Germinal center (tissue), 1 donor: Measurements from ENCODE around the gene ZBTB9.
A peak's percentile ranks its signal among the peaks of the same experiment; 100 is the strongest.

Experiments
- DNase-seq: peaks from one replicate; pipeline ENCODE4 v3.0.0; 2012; ENCODE audit warnings: mixed read lengths, low spot score

The ZBTB9 gene, protein sequence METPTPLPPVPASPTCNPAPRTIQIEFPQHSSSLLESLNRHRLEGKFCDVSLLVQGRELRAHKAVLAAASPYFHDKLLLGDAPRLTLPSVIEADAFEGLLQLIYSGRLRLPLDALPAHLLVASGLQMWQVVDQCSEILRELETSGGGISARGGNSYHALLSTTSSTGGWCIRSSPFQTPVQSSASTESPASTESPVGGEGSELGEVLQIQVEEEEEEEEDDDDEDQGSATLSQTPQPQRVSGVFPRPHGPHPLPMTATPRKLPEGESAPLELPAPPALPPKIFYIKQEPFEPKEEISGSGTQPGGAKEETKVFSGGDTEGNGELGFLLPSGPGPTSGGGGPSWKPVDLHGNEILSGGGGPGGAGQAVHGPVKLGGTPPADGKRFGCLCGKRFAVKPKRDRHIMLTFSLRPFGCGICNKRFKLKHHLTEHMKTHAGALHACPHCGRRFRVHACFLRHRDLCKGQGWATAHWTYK

DNA sequence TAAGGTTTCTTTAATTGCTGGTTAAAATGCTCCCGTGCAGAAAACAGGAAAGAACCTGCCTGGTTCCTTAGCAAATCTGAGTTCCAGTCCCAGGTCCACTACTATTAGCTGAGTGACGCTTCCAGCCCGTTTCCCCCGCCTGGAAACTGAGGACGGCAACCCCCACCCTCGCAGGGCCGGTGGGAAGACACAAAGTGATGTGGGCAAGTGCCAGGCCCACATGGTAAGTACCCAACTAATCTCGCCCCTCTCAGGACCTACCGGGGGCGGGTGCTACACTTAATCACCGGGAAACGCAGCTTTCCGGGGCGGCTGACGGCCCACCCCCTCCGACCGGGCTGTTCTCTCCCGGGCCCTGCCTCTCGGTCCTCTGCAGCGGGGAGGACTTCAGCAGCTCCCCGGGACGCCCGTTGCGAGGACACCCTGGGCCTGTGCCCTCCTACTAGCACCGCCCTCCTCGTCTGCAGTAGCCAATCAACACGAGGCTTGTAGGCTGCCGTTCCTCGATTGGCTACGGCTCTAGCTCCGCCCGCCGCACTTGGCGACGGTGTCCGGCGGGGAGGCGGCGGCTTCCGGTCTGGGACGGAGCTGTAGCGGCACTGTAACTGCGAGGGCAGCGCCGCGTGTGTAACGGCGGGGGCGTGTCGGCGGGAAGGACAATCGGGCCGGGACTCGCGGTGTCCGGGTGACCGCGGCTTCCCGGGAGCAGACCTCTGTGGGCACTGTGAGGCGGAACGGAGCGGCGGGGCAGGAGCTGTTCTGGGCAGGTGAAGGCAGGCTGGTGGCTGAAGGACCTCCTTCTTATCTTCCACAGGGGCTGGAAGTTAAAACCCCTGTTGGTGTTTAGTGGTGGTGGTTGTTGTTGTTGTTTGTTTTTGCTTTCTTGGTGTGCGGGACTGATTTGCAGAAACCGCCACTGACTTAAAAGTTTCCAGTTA, at the start of gene ZBTB9:
Gene ZBTB9 (plus strand): TSS at position 568 of the 938 bp plus-strand sequence. CDS start 525 bp downstream, outside the sequence.
- DNase-seq, result peak; percentile 99

DNA sequence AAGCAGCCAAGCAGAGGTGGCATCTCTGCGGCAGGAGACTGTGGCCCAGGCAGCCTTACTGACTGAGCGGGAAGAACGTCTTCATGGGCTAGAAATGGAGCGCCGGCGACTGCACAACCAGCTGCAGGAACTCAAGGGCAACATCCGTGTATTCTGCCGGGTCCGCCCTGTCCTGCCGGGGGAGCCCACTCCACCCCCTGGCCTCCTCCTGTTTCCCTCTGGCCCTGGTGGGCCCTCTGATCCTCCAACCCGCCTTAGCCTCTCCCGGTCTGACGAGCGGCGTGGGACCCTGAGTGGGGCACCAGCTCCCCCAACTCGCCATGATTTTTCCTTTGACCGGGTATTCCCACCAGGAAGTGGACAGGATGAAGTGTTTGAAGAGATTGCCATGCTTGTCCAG, 49.5 kb upstream of the ZBTB9 start:
- no peak for DNase-seq

DNA sequence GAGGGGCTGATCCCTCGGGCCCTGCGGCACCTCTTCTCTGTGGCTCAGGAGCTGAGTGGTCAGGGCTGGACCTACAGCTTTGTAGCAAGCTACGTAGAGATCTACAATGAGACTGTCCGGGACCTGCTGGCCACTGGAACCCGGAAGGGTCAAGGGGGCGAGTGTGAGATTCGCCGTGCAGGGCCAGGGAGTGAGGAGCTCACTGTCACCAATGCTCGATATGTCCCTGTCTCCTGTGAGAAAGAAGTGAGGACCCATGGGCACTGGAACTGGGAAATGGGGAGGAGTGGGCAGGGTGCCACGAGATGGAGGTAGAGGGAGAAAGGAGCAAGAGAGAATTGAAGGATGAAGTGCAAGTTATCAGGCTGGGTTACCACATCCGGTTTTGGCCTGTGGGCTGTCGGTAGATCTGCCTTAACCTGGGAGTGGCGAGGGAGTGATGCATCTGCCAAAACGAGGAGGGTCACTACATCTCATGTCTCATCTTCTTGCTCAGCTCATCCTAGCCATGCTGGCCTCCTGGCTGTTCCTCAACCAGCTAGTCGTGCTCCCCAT, 48.9 kb upstream of the ZBTB9 start:
- no peak for DNase-seq

DNA sequence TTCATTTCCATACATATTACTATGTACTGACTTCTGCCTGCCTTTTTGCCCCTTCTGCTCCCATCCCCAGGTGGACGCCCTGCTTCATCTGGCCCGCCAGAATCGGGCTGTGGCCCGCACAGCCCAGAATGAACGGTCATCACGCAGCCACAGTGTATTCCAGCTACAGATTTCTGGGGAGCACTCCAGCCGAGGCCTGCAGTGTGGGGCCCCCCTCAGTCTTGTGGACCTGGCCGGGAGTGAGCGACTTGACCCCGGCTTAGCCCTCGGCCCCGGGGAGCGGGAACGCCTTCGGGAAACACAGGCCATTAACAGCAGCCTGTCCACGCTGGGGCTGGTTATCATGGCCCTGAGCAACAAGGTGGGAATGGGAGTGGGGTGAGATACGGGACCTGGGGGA, 48.2 kb upstream of the ZBTB9 start:
- DNase-seq, result no peak

DNA sequence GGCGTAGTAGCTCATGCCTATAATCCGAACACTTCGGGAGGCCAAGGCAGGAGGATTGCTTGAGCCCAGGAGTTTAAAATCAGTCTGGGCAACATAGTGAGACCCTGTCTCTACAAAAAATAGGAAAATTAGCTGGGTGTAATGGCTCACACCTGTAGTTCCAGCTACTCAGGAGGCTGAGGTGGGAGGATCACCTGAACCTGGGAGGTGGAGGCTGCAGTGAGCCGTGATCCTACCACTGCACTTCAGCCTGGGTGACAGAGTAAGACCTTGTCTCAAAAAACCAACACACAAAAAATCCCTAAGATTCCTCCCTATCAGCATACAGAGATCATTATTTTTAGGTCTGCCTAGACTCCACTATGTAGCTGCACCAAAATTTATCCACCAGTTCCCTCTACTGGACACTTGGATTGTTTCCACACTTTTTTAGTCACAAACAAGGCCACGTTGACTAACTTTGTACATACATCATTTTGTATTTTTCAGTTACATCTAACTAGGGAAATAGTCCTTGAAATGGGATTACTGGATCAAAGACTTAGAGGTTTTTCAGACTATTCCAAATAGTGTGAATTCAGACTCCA, 47.2 kb upstream of the ZBTB9 start:
- DNase-seq, result no peak

DNA sequence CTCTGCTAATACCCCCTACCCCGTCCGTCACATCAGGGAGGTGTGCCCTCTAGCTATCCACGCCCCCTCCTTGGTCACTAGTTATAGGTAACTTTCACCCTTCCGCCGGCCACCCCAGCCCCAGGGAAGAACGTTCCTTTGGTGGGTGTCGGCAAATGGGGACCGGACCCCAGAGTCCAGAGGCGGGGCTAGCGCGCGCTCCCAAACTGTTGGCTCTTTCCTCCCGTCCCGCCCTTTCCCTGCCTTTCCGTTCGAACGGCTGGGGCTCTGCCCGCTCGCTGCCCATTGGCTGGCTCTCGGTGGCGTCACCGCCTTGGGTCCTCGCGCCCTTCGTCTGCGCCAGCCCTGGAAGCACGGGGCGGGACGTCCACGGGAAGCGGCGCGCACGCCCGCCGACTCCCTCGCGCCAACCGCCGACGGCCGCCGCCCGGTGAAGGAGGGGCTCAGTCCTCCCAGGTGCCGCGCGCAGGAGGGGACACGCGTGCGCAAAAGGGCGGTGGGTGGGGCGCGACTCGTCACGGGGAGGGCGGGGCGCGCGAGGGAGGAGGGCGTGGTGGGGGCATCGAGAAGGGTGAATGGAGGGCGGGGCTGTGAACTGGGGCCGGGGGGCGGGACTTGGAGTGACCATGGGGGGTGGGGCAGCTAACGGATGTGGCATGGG, 44.2 kb upstream of the ZBTB9 start:
- DNase-seq, result peak; percentile 99

DNA sequence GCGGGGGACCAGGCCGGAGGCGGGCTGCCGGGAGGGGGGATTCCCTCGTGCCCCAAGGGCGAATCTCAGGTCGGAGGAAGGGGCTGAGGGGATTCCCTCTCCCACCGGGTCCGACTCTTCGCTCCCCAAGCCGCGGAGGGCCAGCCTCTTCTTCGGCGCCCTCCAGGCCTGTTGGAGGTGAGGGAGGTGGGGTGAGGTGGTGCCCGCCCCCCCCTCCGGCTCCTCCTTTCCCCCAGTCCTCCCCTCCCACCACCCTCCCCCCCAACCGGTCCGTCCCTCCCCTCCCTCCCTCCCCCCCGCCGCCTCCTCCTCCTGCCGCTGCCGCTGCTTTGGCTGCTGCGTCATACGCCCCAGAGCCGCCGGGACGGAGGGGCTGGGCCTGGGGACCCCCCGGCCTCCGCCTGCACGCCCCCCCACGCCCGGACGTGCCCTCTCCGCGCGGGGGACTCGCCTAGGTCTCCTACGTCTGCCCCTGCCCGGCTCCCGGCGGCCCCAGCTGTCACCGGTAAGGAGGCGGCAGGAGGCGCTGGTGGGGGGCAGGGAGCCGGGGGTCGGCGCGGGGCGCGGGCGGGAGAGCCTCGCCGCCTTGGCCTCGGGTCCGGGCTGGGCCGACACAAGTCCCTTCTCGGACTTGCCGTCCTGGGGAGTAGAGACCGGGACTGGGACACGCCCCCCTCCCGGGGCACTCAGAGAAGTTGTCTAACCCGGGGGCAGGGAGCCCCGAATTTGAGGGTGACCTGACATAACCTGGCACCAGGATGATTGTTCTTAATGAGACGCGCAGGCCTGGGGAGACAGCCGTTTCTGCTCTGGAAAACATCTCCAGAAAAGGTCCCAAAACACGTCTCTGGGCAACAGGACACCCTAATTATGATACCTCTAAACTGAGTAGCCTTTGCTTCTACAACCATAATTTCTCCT, 43.4 kb upstream of the ZBTB9 start, which contains the start of gene PHF1:
Gene PHF1 (plus strand): TSS at position 304 of the 921 bp plus-strand sequence. CDS start 1,250 bp downstream, outside the sequence.
- peak; percentile 89 for DNase-seq

DNA sequence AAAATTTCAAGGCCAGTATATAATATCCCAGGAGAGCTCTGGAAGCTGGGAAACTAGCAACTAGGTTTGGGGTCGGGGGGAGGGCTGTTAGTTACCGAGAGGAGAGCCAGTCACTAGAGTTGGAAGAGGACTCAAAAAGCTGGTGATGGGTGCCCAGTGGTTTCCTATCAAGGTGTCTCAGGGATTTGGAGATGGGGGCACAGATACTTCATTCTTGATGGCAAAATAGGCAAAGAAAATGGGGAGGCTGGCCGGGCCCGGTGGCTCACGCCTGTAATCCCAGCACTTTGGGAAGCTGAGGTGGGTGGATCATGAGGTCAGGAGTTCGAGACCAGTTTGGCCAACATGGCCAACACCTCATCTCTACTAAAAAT, 42.8 kb upstream of the ZBTB9 start:
- DNase-seq, result no peak

DNA sequence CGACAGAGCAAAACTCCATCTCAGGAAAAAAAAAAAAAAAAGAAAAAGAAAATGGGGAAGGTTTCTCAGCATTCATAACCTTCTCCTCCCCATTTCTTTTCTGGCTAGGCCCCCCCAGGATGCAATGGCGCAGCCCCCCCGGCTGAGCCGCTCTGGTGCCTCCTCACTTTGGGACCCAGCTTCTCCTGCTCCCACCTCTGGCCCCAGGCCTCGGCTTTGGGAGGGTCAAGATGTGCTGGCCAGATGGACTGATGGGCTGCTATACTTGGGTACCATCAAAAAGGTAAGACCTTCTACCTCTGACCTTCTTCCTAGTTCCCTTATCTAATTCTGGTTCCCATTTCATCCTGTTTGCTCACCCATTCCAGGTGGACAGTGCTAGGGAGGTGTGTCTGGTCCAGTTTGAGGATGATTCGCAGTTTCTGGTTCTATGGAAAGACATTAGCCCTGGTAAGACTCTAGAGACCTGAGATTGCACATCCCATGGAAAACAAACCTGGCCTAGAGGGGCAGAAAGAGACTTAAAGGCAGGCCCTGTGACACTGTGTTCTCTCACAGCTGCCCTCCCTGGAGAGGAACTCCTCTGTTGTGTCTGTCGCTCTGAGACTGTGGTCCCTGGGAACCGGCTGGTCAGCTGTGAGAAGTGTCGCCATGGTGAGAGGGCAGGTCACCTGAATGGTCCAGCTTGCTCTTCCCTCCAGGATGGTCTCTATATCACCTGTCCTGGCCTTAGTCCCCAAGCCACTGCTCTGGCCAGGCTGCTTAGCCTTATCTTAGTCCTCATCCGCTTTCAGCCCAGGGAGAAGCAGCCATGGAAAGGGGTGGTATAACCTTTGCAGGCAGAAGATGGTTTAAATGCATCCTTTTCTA, 42.0 kb upstream of the ZBTB9 start:
- DNase-seq, result no peak

DNA sequence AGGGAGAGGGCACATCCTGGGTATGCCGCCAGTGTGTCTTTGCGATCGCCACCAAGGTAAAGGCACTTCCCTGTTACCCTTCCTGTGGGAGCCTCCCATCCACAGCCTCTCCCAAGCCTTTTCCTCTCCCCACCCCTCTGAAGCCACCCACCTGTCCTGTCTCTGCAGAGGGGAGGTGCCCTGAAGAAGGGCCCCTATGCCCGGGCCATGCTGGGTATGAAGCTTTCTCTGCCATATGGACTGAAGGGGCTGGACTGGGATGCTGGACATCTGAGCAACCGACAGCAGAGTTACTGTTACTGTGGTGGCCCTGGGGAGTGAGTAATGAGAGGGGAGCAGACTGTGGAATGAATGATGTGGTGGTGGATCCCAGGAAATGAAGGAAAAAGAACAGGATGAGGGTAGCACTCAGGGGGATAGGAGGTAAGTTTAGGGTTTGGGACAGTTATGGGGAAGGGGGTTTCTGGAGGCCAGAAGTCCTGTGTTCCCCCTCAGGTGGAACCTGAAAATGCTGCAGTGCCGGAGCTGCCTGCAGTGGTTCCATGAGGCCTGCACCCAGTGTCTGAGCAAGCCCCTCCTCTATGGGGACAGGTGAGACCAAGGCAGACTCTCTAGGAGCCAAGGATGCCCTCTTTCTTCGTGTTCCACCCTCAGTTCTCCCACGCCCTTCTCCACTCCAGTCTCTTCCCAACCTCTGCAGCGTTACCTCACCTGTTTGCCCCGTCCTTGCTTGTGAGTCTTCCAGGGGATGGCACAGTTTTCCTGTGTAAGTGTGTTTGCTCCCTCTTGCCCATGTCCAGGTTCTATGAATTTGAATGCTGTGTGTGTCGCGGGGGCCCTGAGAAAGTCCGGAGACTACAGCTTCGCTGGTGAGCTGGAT, 40.9 kb upstream of the ZBTB9 start:
- DNase-seq, result no peak

DNA sequence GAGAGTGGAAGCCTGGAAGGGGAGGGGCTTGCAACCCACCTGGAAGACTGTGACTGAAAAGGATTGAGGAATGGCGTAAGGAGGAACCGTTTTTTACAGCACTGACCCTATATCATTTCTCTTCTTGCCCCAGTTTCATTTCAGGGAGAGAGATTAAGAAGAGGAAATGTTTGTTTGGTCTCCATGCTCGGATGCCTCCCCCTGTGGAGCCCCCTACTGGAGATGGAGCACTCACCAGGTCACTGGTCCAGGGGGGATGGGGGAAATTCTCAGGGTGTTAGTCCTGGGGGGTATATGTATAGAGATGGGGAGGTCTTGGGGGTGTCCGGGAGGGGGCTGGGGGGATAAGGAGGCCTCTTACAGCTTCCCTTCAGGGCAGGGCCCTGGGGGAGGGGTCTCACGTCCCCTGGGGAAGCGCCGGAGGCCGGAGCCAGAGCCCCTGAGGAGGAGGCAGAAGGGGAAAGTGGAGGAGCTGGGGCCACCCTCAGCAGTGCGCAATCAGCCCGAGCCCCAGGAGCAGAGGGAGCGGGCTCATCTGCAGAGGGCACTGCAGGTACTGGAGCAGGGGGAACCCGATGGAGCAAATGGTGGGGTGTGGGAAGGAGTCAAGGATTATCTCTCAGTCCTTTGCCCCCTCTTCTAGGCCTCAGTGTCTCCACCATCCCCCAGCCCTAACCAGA, 39.6 kb upstream of the ZBTB9 start:
- peak; percentile 65 for DNase-seq

DNA sequence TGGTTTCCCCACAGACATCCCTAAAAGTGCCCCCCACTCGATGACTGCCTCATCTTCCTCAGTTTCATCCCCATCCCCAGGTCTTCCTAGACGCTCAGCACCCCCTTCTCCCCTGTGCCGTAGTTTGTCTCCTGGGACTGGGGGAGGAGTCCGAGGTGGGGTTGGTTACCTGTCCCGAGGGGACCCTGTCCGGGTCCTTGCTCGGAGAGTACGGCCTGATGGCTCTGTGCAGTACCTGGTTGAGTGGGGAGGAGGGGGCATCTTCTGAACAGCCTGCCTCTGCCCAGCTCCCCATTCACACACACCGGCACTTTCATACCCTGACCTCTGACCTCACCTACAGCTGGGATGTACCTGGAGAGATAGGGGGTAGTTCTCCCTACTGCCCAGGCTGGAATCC, 38.5 kb upstream of the ZBTB9 start:
- DNase-seq, result no peak

DNA sequence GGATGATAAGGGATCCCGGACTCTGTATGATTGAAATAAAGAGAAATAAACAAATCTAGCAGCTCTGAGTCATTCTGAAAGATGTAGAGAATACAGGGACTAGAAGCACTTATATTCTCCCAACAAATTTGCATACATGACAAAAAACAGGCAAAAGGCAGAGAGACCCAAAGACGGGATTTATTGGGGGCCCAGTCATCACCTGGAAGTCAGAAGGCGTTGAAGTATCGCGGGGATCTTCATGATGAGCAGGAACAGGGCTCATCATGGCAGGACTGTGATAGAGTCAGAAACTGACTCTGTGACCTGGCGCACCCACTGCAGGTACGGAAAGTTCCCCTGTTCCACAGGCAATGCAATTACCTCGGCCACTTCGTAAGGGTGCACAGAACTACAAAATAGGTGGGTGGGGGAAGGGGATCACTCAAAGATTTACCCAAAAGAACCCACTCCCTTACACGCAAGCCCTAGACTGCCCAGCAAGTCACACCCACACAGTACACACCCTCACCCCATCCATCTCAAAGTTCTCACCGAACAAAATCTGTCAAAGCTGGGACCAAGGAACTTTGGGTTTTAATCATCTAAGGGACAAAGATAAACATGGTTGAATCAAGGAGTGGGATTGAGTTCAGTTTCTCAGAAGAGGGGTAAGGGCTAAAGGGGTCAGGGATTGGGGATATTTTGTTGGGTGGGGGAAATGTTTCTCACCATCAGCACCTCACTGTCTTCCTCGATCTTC, 37.8 kb upstream of the ZBTB9 start:
- no peak for DNase-seq

DNA sequence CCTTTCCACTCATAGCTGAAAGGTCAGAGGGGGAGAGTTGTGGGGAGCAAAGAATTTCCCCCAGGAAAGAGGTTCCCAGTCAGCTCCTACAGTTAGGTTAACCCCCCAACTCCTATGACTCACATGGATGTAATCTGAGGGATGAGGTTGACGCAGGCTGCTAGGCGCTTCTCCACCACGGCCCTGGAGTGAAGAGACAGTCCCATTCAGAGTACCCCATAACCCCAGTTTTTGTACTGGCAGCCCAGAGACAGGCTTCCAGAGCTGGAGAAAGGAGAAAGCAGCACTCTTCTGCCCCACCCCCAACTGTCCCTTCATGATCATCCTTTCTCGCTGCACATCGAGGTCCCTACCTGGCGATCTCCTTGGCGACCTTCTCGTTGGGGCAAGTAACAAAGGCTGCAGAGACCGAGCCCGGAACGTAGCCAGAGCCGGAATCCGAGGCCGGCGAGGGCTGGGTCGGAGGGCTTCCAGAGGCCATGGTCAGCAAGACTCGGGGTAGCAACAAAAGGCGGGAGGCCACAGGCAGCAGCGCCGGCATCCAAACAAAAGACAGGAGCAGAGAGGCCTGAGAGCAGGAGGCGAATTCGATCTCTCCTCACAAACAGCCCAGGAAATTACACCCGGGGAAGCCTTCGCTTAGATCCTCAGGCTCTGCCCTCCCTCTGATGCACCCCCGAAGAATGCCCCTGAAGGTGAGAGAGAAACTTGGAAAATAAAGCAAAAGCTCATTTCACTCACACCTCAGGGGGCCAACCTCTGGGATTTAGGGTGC, 37.1 kb upstream of the ZBTB9 start:
- DNase-seq, result no peak

DNA sequence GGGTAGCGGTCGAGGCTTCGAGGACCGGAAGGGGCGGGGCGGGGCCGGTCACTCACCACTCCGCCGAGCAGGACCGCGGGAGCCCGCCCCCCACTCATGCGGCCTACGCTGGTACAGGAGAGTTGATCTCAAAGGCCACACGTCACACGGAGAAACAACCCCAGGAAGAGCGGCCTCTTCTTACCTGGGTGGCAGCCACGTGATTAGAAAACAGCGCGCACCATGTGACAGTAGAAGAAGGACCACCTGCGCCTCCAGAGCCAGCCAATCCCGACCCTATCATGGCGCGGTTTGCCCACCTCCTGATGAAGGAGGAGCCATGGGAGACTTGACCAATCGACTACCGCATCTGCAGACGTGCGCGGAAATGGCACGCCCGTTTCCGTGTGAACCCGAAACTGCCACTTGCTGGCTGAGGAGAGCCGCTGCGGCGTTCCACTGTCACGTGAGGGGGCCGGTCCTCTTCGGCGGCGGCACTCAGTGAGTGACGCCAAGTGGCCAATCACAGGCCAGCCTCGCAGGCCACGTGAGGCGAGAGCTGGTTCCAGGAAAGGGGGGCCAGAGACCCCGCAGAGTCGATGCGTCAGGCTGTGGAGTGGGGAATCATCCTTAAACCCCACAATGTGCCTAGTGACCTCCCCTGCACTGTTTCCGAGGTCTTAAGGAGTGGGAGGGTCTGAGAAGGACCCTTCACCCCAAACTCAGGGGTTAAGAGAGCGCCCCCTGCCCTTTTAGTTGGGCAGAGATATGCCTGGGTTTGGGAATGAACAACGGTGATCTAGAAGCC, 36.3 kb upstream of the ZBTB9 start, which contains the start of gene CUTA:
Gene CUTA (minus strand): TSS at position 205 of the 787 bp plus-strand sequence. CDS start 107 bp downstream, at position 98.
- DNase-seq, result peak; percentile 96
